Right atrium auricular region (tissue), 2 donors: ENCODE results near the gene CARNS1. TPM values are rescaled to one million over a fixed set of nuclear protein-coding genes. Genes with fewer than 3 reads are reported as not detected.

Experiments
- DNase-seq: peaks from one replicate; pipeline ENCODE4 v3.0.0-alpha.2; 2019; ENCODE audit warnings: low spot score
- H3K27ac ChIP-seq, 2 donors: fragments of 200-600 bp; sonication (generic); 1 replicate in 1 of 2; 2 replicates in 1 of 2; pipeline ENCODE4 v1.5.1; 2016 to 2019
- H3K27me3 ChIP-seq, 2 donors: fragments of 200-600 bp; sonication (generic); one replicate each; pipeline versions ENCODE4 v1.5.1 to v1.6.0; 2017 to 2019
- H3K36me3 ChIP-seq: fragments of 200-600 bp; sonication (generic); one replicate; pipeline ENCODE4 v1.5.1; 2016
- H3K4me1 ChIP-seq, 2 donors: fragments of 200-600 bp; sonication (generic); one replicate each; pipeline versions ENCODE4 v1.5.1 to v1.6.0; 2017 to 2019
- H3K4me3 ChIP-seq, 2 donors: fragments of 200-600 bp; sonication (generic); 1 replicate in 1 of 2; 2 replicates in 1 of 2; pipeline ENCODE4 v1.5.1; 2017 to 2019; ENCODE audit warnings: mild to moderate bottlenecking in 1 of 2, moderate library complexity in 1 of 2
- H3K9me3 ChIP-seq, 2 donors: fragments of 200-600 bp; sonication (generic); one replicate each; pipeline ENCODE4 v1.5.1; 2019
- CTCF ChIP-seq, 2 donors: fragments of 200-600 bp; sonication (generic); IDR thresholded peaks; one replicate each; pipeline ENCODE4 v1.5.1; 2019; ENCODE audit warnings: antibody characterized with exemption in 2 of 2
- total RNA-seq, 2 donors: library from RNA; depleted of rRNA; stranded (reverse); fragments of >200 nt; gene quantifications; one replicate each; pipeline ENCODE4 v1.1.0, GENCODE V29; 2016

CARNS1 gene
- total RNA-seq, 2 donors from 2014 or later: 9.7 to 9.9 TPM

DNA sequence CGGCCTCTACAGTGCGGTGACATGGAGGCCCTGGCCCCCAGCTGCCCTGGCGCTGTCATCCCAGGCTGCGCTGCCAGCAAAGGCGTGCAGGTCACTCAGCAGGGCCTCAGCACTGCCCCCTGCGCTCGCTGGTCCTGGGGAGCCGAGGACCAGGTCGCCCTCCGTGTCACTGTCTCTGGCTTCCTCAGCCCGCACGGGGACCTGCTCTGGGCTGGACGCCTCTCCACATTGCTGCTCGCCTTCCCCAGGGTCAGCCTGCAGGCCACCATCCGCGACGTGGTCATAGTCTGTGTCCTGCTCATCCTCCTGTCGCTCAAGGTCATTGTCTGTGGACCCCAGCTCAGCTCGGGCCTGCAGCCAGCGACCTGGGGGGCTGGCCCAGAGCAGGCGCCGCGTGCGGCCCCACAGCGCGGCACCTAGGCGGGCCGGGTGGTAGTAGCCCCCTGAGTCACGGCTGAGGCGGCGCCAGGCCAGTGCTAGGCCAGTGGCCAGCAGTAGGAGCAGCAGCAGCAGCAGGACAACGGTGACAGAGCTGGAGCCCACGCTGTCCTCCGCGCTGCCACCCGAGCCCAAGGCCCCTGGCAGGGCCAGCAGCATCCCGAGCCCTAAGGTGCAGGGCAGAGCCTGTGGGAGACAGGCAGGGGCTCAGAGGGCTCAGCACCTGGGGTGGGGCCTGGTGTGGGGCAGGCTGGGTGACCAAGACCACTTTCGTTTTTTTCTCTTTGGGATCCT, 20.4 kb downstream of the CARNS1 start:
- H3K27ac ChIP-seq: no peak overlapping the region
- peaks cover 0 to 42% of the 10 kb centered on the region in 2 donors for H3K4me1 ChIP-seq
- DNase-seq: no peak
- no peak overlapping the region for H3K4me3 ChIP-seq
- no peaks in the 10 kb centered on the region for H3K9me3 ChIP-seq
- no peak for TF ChIP-seq CTCF (IDR thresholded peaks at IDR 0.05)
- H3K27me3 ChIP-seq: no peaks in the 10 kb centered on the region
- H3K36me3 ChIP-seq: peaks cover 65% of the 10 kb centered on the region

DNA sequence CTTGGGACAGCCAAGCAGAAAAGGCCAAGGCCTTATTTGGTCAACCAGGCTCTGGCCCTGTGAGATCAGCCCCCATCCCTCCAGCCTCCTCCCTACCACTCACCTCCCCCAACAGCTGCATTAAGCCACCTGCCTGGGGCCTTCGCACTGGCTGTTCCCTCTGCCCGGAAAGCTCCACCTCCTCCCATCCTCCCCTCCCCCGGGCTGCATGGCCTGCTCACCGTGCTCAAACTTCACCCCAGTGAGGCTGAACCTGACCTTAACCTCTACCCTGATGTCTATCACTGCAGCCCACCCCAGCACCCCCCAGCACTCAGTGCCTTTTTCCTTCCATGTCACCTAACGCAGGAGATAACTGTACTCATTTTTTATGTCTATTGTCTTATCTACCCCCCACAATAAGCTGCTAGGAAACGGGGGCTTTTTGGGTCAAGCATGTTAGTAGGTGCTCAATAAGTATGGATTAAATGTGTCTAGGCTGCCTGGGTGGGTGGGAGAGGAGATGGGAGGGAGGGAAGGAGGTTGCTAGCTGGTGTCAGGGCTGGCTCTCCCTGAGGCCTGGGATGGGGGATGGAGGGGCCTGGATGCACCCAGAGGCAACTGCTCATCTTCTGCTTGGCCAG, 21.1 kb downstream of the CARNS1 start:
- H3K27me3 ChIP-seq: no peaks in the 10 kb centered on the region
- peaks cover 64% of the 10 kb centered on the region for H3K36me3 ChIP-seq
- no peak for TF ChIP-seq CTCF (IDR thresholded peaks at IDR 0.05)
- H3K27ac ChIP-seq: no peak overlapping the region
- peaks cover 0 to 49% of the 10 kb centered on the region in 2 donors for H3K4me1 ChIP-seq
- no peak for DNase-seq
- no peaks in the 10 kb centered on the region for H3K9me3 ChIP-seq
- H3K4me3 ChIP-seq: no peak overlapping the region

DNA sequence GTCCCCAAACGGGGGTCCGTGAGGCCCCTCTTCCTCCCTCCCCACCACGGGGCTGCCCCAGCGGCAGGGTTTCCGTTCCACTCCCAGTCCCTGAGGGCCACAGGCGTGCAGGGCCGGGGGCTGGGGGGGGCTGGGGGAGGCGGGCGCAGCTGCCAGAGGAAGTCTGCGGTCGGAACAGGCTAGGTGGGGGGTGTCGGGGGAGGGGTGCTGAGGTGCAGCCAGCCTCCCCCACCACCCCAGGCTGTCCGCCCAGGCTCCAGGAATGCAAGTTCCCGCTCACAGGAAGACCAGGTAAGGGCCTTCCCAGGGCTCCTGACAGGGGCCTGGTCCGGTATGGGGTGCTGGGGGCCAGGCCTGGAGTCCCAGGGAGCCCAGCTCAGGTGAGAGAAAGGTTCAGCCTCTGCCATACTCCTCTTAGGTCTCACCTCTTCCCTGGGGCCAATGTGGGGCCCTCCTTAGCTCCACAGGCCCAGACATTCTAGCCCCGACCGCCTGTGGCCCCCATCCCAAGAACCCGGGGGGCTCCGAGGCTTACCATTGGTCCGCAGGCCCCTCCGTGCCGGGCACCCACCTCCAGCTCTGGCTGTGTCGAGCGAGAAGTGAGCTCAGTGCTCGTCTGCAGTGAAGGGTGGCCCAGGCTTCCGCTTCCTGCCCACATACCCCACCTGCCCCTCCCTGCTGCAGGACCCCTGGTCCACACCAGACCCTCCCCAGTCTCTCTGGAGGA, 21.8 kb downstream of the CARNS1 start, which contains the start of gene PTPRCAP:
TSS of gene PTPRCAP (minus strand) at position 601 of the 727 bp plus-strand sequence. CDS start at position 538, 63 bp downstream.
- H3K4me1 ChIP-seq: peaks cover 0 to 53% of the 10 kb centered on the region in 2 donors
- no peak for TF ChIP-seq CTCF (IDR thresholded peaks at IDR 0.05)
- H3K27me3 ChIP-seq: no peaks in the 10 kb centered on the region
- peaks cover 63% of the 10 kb centered on the region for H3K36me3 ChIP-seq
- H3K4me3 ChIP-seq: peak within 1 kb of the TSS in 1 of 2 donors; percentile 9
- H3K27ac ChIP-seq: peak within 1 kb of the TSS in 1 of 2 donors; percentile 3
- H3K9me3 ChIP-seq: no peaks in the 10 kb centered on the region
- no peak for DNase-seq

GRCh38 chr11:67437809-67438157, 22.3 kb downstream of the CARNS1 start:
- Histone ChIP-seq H3K36me3 (peaks cover 58% of the 10 kb centered on the region), H3K4me1 (peaks cover 0 to 59% of the 10 kb centered on the region in 2 donors)
- no peak for DNase-seq

More at GRCh38 chr11:67437809-67438157, 22.3 kb downstream of the CARNS1 start:
- TF ChIP-seq CTCF (IDR thresholded peaks at IDR 0.05): no peak
- Histone ChIP-seq H3K4me3 (no peak overlapping the region), H3K27me3 (no peaks in the 10 kb centered on the region), H3K9me3 (no peaks in the 10 kb centered on the region), H3K27ac (no peak overlapping the region)
